GM19351 (cell line): ENCODE data around the gene NNMT.

Experiments
- ATAC-seq: cut with Tn5 transposase; IDR thresholded peaks from one replicate; pipeline ENCODE4 v1.9.1; 2021; ENCODE audit warnings: mild to moderate bottlenecking, moderate library complexity; ENCODE audit not compliant: unreplicated experiment

The NNMT gene

GRCh38 chr11:114262681-114263512 is 33.3 kb upstream of the NNMT start:
- ATAC-seq: no peak

- ATAC-seq: no peak
Measured at GRCh38 chr11:114263513-114264170, 32.6 kb upstream of the NNMT start.

- ATAC-seq: no peak
Measured at GRCh38 chr11:114264381-114264780, 31.8 kb upstream of the NNMT start.

GRCh38 chr11:114265122-114265878 is 30.9 kb upstream of the NNMT start:
- no peak for ATAC-seq

- no peak for ATAC-seq
Measured at GRCh38 chr11:114269498-114269897, 26.7 kb upstream of the NNMT start.

- no peak for ATAC-seq
Measured at GRCh38 chr11:114270531-114271270, 25.5 kb upstream of the NNMT start.

GRCh38 chr11:114271316-114271715 is 24.9 kb upstream of the NNMT start:
- ATAC-seq: no peak

- no peak for ATAC-seq
Measured at GRCh38 chr11:114272311-114272710, 23.9 kb upstream of the NNMT start.

GRCh38 chr11:114273071-114273470 is 23.1 kb upstream of the NNMT start:
- ATAC-seq: no peak

GRCh38 chr11:114273890-114274635 is 22.1 kb upstream of the NNMT start:
- no peak for ATAC-seq

- no peak for ATAC-seq
Measured at GRCh38 chr11:114274637-114275036, 21.6 kb upstream of the NNMT start.

GRCh38 chr11:114275280-114275679 is 20.9 kb upstream of the NNMT start:
- no peak for ATAC-seq

- ATAC-seq: no peak
Measured at GRCh38 chr11:114276077-114276476, 20.1 kb upstream of the NNMT start.

- ATAC-seq: no peak
Measured at GRCh38 chr11:114277637-114278341, 18.4 kb upstream of the NNMT start.

GRCh38 chr11:114278342-114279065 is 17.7 kb upstream of the NNMT start:
- ATAC-seq: no peak

- ATAC-seq: no peak
Measured at GRCh38 chr11:114279792-114280546, 16.2 kb upstream of the NNMT start.

GRCh38 chr11:114280696-114281095 is 15.5 kb upstream of the NNMT start:
- no peak for ATAC-seq

- no peak for ATAC-seq
Measured at GRCh38 chr11:114281388-114281956, 14.7 kb upstream of the NNMT start.
